ENCODE measurements around the gene PDCD2L.
"Not testable (repeated sequence)": the region's sequence is repeated elsewhere in the genome, so short reads cannot be mapped to it uniquely, and the experiment has no call there.

PDCD2L gene

GRCh38 chr19:34458677-34459076, 54.5 kb downstream of the PDCD2L start:
- no peak for TF ChIP-seq CTCF (IDR thresholded peaks at IDR 0.05; ENCODE audit: insufficient read depth, low read length, poor library complexity, severe bottlenecking)
- H3K36me3 ChIP-seq (ENCODE audit: control insufficient read depth, insufficient read depth, low read length), result peaks cover 34% of the 10 kb centered on the region
- no peaks in the 10 kb centered on the region for H3K27me3 ChIP-seq (replicated peaks; ENCODE audit: control insufficient read depth, insufficient read depth, low read length)
- H3K4me3 ChIP-seq (replicated peaks; ENCODE audit: low read depth, low read length), result no peak overlapping the region
- DNase-seq (ENCODE audit: extremely low read depth, insufficient read length), result no peak

- no peak for DNase-seq (ENCODE audit: extremely low read depth, insufficient read length)
- Histone ChIP-seq H3K4me3 (replicated peaks; ENCODE audit: low read depth, low read length) (no peak overlapping the region), H3K27me3 (replicated peaks; ENCODE audit: control insufficient read depth, insufficient read depth, low read length) (no peaks in the 10 kb centered on the region), H3K36me3 (ENCODE audit: control insufficient read depth, insufficient read depth, low read length) (peaks cover 32% of the 10 kb centered on the region)
- TF ChIP-seq CTCF (IDR thresholded peaks at IDR 0.05; ENCODE audit: insufficient read depth, low read length, poor library complexity, severe bottlenecking), result no peak
Observed at GRCh38 chr19:34459614-34460013, 55.4 kb downstream of the PDCD2L start.

GRCh38 chr19:34461375-34462100, 57.3 kb downstream of the PDCD2L start:
- no peak for DNase-seq (ENCODE audit: extremely low read depth, insufficient read length)
- TF ChIP-seq CTCF (IDR thresholded peaks at IDR 0.05; ENCODE audit: insufficient read depth, low read length, poor library complexity, severe bottlenecking), result no peak
- H3K27me3 ChIP-seq (replicated peaks; ENCODE audit: control insufficient read depth, insufficient read depth, low read length), result no peaks in the 10 kb centered on the region
- H3K4me3 ChIP-seq (replicated peaks; ENCODE audit: low read depth, low read length), result no peak overlapping the region
- H3K36me3 ChIP-seq (ENCODE audit: control insufficient read depth, insufficient read depth, low read length), result peaks cover 32% of the 10 kb centered on the region

- H3K27me3 ChIP-seq (replicated peaks; ENCODE audit: control insufficient read depth, insufficient read depth, low read length); DNase-seq (ENCODE audit: extremely low read depth, insufficient read length); H3K4me3 ChIP-seq (replicated peaks; ENCODE audit: low read depth, low read length): not testable (repeated sequence)
- peaks cover 29% of the 10 kb centered on the region for H3K36me3 ChIP-seq (ENCODE audit: control insufficient read depth, insufficient read depth, low read length)
Observed at GRCh38 chr19:34464785-34465184, 60.6 kb downstream of the PDCD2L start.

GRCh38 chr19:34468409-34468808, 64.2 kb downstream of the PDCD2L start:
- H3K4me3 ChIP-seq (replicated peaks; ENCODE audit: low read depth, low read length), result no peak overlapping the region
- TF ChIP-seq CTCF (IDR thresholded peaks at IDR 0.05; ENCODE audit: insufficient read depth, low read length, poor library complexity, severe bottlenecking), result no peak
- H3K36me3 ChIP-seq (ENCODE audit: control insufficient read depth, insufficient read depth, low read length), result peaks cover 23% of the 10 kb centered on the region
- no peaks in the 10 kb centered on the region for H3K27me3 ChIP-seq (replicated peaks; ENCODE audit: control insufficient read depth, insufficient read depth, low read length)
- no peak for DNase-seq (ENCODE audit: extremely low read depth, insufficient read length)

- DNase-seq (ENCODE audit: extremely low read depth, insufficient read length); H3K4me3 ChIP-seq (replicated peaks; ENCODE audit: low read depth, low read length); H3K27me3 ChIP-seq (replicated peaks; ENCODE audit: control insufficient read depth, insufficient read depth, low read length): not testable (repeated sequence)
- H3K36me3 ChIP-seq (ENCODE audit: control insufficient read depth, insufficient read depth, low read length), result peaks cover 21% of the 10 kb centered on the region
Observed at GRCh38 chr19:34469026-34469425, 64.8 kb downstream of the PDCD2L start.

Data from GM06990 (cell line).